Measurements from ENCODE around the gene ROPN1L. TPM values are rescaled to one million over a fixed set of nuclear protein-coding genes. Genes with fewer than 3 reads are reported as not detected.

ROPN1L gene
- total RNA-seq, 1 experiment from 2014 or later, result 7.1 TPM

DNA sequence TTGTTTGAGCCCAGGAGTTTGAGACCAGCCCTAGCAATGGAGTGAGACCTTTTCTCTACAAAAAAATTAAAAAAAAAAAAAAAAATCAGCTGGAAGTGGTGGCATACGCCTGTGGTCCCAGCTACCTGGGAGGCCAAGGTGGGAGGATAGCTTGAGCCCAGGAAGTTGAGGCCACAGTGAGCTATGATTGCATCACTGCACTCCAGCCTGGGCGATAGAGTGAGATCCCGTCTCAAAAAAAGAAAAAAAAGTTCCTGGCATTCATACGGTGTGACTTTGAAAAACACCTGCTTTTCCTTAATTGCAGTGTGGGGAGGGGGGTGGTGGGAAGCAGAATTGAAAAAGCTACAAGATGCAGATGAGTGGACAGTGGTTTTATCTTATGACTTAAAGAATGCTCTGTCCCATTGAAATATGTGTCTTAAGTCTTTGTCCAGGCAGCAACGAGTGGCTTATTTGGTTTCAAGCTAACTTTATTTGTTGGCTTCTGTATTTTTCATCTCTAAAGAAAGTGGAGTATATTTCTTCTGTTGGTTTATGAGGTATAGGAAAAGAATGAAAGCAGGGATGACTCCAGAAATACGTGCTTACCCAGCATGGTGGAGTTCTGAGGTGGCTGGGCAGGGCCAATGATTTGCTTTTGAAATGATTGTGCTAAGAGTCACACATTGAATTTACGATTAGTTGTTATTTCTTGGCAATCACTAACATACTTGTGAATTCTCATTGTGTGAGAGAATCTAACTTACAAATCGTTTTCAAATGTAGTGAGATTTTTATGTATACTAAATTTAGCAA lies 27.8 kb downstream of the ROPN1L start:
- BruUV-seq (replicated peaks), result no TSS peak
- H2AFZ ChIP-seq, result no peak overlapping the region
- POLR2A ChIA-PET (ENCODE audit: unreplicated experiment), result no interaction called here
- H3K9me2 ChIP-seq (ENCODE audit: insufficient read depth), result no peaks in the 10 kb centered on the region
- intact Hi-C loops (cut with micrococcal nuclease; ENCODE audit: unreplicated experiment), result no loop called here
- no peaks in the 10 kb centered on the region for H3K36me3 ChIP-seq (ENCODE audit: low read depth)
- no peak overlapping the region for H3K4me2 ChIP-seq
- peaks cover 22% of the 10 kb centered on the region for H3K4me1 ChIP-seq (replicated peaks; ENCODE audit: insufficient read depth)
- H3K79me2 ChIP-seq (ENCODE audit: low read depth), result no peaks in the 10 kb centered on the region
- no peak for TF ChIP-seq EZH2 (IDR thresholded peaks at IDR 0.05; ENCODE audit: low read depth)
- TF ChIP-seq, protein P1, sequence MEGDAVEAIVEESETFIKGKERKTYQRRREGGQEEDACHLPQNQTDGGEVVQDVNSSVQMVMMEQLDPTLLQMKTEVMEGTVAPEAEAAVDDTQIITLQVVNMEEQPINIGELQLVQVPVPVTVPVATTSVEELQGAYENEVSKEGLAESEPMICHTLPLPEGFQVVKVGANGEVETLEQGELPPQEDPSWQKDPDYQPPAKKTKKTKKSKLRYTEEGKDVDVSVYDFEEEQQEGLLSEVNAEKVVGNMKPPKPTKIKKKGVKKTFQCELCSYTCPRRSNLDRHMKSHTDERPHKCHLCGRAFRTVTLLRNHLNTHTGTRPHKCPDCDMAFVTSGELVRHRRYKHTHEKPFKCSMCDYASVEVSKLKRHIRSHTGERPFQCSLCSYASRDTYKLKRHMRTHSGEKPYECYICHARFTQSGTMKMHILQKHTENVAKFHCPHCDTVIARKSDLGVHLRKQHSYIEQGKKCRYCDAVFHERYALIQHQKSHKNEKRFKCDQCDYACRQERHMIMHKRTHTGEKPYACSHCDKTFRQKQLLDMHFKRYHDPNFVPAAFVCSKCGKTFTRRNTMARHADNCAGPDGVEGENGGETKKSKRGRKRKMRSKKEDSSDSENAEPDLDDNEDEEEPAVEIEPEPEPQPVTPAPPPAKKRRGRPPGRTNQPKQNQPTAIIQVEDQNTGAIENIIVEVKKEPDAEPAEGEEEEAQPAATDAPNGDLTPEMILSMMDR (conservative IDR thresholded peaks at IDR 0.05), result no peak
- H3K27ac ChIP-seq, result no peak overlapping the region
- peaks cover 26% of the 10 kb centered on the region; the same call in 1 of the 2 replicates for H3F3A ChIP-seq (ENCODE audit: insufficient read depth, low read depth)
- DNase-seq, result no peak
- H3K4me3 ChIP-seq, result no peak overlapping the region
- H4K20me1 ChIP-seq (ENCODE audit: insufficient read depth), result no peaks in the 10 kb centered on the region
- CTCF ChIA-PET, result interaction anchor here (0.6 kb wide), 1 partner anchor 222 kb away, joined by 10 read pairs; no protein-coding TSS in a partner anchor
- H3K27me3 ChIP-seq (ENCODE audit: insufficient read depth, low read depth), result no peaks in the 10 kb centered on the region
- no peaks in the 10 kb centered on the region for H3K9me3 ChIP-seq (ENCODE audit: insufficient read depth, low read depth)

DNA sequence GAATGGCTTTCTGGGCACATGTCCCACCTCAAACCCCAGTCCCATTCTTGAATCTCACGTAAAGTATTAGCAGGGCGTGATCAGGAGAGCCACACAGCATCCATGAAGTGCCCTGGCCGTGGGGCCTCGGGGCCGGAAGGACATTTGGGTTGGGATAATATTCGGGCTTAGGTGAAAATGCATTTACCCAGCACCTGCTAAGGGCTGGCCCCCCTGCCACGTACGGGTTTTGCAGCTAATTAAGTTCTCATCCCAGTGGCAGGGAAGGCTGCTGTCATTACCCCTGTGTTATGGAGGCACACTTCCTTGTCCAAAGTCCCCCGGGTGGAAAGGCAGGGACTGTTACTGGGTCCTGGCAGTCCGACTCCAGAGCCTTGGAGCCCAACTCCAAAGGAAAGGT lies 29.0 kb downstream of the ROPN1L start:
- H3K79me2 ChIP-seq (ENCODE audit: low read depth), result no peaks in the 10 kb centered on the region
- ChIA-PET CTCF (no interaction called here), POLR2A (ENCODE audit: unreplicated experiment) (no interaction called here)
- no peaks in the 10 kb centered on the region for H3K36me3 ChIP-seq (ENCODE audit: low read depth)
- intact Hi-C loops (cut with micrococcal nuclease; ENCODE audit: unreplicated experiment), result no loop called here
- no peak for TF ChIP-seq EZH2 (IDR thresholded peaks at IDR 0.05; ENCODE audit: low read depth)
- TF ChIP-seq, protein P1 (conservative IDR thresholded peaks at IDR 0.05), result no peak
- H3K27ac ChIP-seq, result no peak overlapping the region
- peaks cover 22% of the 10 kb centered on the region for H3K4me1 ChIP-seq (replicated peaks; ENCODE audit: insufficient read depth)
- no peaks in the 10 kb centered on the region for H4K20me1 ChIP-seq (ENCODE audit: insufficient read depth)
- H3F3A ChIP-seq (ENCODE audit: insufficient read depth, low read depth), result peaks cover 26% of the 10 kb centered on the region; the same call in 1 of the 2 replicates
- no peak for DNase-seq
- BruUV-seq (replicated peaks), result no TSS peak
- no peak overlapping the region for H3K4me3 ChIP-seq
- H3K9me3 ChIP-seq (ENCODE audit: insufficient read depth, low read depth), result no peaks in the 10 kb centered on the region
- H3K27me3 ChIP-seq (ENCODE audit: insufficient read depth, low read depth), result no peaks in the 10 kb centered on the region
- H3K4me2 ChIP-seq, result no peak overlapping the region
- H2AFZ ChIP-seq, result no peak overlapping the region
- H3K9me2 ChIP-seq (ENCODE audit: insufficient read depth), result no peaks in the 10 kb centered on the region

DNA sequence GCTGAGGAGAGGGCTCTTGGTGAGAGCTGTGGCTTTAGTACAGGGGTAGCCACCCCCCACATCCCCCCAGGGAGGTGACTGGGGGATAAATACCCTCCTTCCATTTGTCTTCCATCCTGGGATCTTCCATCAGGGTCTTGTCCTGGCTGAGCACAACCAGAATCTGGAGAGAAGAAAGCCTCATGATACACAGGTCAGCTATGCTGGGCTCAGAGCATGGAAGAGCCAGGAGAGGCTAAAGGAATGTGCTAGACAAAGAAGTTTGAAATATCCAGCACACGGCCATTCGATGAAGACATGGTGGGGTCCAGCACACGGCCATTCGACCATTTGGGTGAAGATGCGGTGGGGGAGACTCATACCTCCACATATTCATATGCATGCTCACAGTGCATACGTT lies 30.0 kb downstream of the ROPN1L start:
- peaks cover 21% of the 10 kb centered on the region; the same call in 1 of the 2 replicates for H3F3A ChIP-seq (ENCODE audit: insufficient read depth, low read depth)
- no peak overlapping the region for H3K27ac ChIP-seq
- BruUV-seq (replicated peaks), result no TSS peak
- no peaks in the 10 kb centered on the region for H3K9me2 ChIP-seq (ENCODE audit: insufficient read depth)
- POLR2A ChIA-PET (ENCODE audit: unreplicated experiment), result interaction anchor here (0.6 kb wide), 1 partner anchor 17 kb away, joined by 3 read pairs; no protein-coding TSS in a partner anchor
- no peak overlapping the region for H3K4me3 ChIP-seq
- H3K36me3 ChIP-seq (ENCODE audit: low read depth), result no peaks in the 10 kb centered on the region
- no peak overlapping the region for H3K4me2 ChIP-seq
- no peaks in the 10 kb centered on the region for H4K20me1 ChIP-seq (ENCODE audit: insufficient read depth)
- DNase-seq, result no peak
- H3K4me1 ChIP-seq (replicated peaks; ENCODE audit: insufficient read depth), result peaks cover 17% of the 10 kb centered on the region
- no peak overlapping the region for H2AFZ ChIP-seq
- no peaks in the 10 kb centered on the region for H3K27me3 ChIP-seq (ENCODE audit: insufficient read depth, low read depth)
- no peaks in the 10 kb centered on the region for H3K79me2 ChIP-seq (ENCODE audit: low read depth)
- intact Hi-C loops (cut with micrococcal nuclease; ENCODE audit: unreplicated experiment), result no loop called here
- CTCF ChIA-PET, result no interaction called here
- no peak for TF ChIP-seq EZH2 (IDR thresholded peaks at IDR 0.05; ENCODE audit: low read depth)
- TF ChIP-seq, protein P1 (conservative IDR thresholded peaks at IDR 0.05), result no peak
- no peaks in the 10 kb centered on the region for H3K9me3 ChIP-seq (ENCODE audit: insufficient read depth, low read depth)

Measured in PC-9 (cell line).